Bronchial epithelial cell (primary cell): ENCODE measurements around the gene CCDC192. TPM values are rescaled to one million over a fixed set of nuclear protein-coding genes. Genes with fewer than 3 reads are reported as not detected.
"Not testable (repeated sequence)": the region's sequence is repeated elsewhere in the genome, so short reads cannot be mapped to it uniquely, and the experiment has no call there.

Experiments used
- DNase-seq: peaks from one replicate; pipeline ENCODE4 v3.0.0-alpha.2; 2010; ENCODE audit warnings: low read depth
- FAIRE-seq: peaks from 2 replicates; lab custom pipeline; 2011; peaks lifted over from hg19 to GRCh38; lab: Jason Lieb, UNC
- H3K27me3 ChIP-seq: 2 replicates; pipeline ENCODE4 v1.5.1; 2011; ENCODE audit warnings: low read length; ENCODE audit not compliant: control insufficient read depth, insufficient read depth
- H3K36me3 ChIP-seq: 2 replicates; pipeline ENCODE4 v1.5.1; 2011; ENCODE audit warnings: low read length; ENCODE audit not compliant: control insufficient read depth, insufficient read depth
- H3K4me3 ChIP-seq: 2 replicates; pipeline ENCODE4 v1.5.1; 2011; ENCODE audit warnings: mild to moderate bottlenecking, low read depth, low read length, control low read depth
- CTCF ChIP-seq: IDR thresholded peaks from 2 replicates; pipeline ENCODE4 v1.5.1; 2011; ENCODE audit warnings: mild to moderate bottlenecking, moderate library complexity, low read length, control low read depth, inconsistent platforms; ENCODE audit not compliant: insufficient read depth, severe bottlenecking
- total RNA-seq: library from RNA; depleted of rRNA; stranded (reverse); fragments of >200 nt; gene quantifications from 2 replicates; pipeline ENCODE4 v1.2.1, GENCODE V29; 2014

CCDC192 gene
- total RNA-seq, 1 donor from 2014 or later: not detected

GRCh38 chr5:127769386-127769785, 66.2 kb downstream of the CCDC192 start:
- Histone ChIP-seq H3K36me3 (no peaks in the 10 kb centered on the region), H3K27me3 (no peaks in the 10 kb centered on the region), H3K4me3 (no peak overlapping the region)
- FAIRE-seq (no peak), DNase-seq (no peak)
- no peak for TF ChIP-seq CTCF

GRCh38 chr5:127770272-127770671, 67.1 kb downstream of the CCDC192 start:
- H3K4me3 ChIP-seq: no peak overlapping the region
- no peak for FAIRE-seq
- no peaks in the 10 kb centered on the region for H3K36me3 ChIP-seq
- TF ChIP-seq CTCF: no peak
- no peak for DNase-seq
- no peaks in the 10 kb centered on the region for H3K27me3 ChIP-seq

- H3K27me3 ChIP-seq: no peaks in the 10 kb centered on the region
- no peak for TF ChIP-seq CTCF
- FAIRE-seq: no peak
- DNase-seq: no peak
- no peaks in the 10 kb centered on the region for H3K36me3 ChIP-seq
- H3K4me3 ChIP-seq: no peak overlapping the region
Observed at GRCh38 chr5:127772531-127772930, 69.3 kb downstream of the CCDC192 start.

GRCh38 chr5:127774221-127774620, 71.0 kb downstream of the CCDC192 start:
- Histone ChIP-seq H3K4me3 (no peak overlapping the region), H3K36me3 (no peaks in the 10 kb centered on the region), H3K27me3 (no peaks in the 10 kb centered on the region)
- no peak for FAIRE-seq
- no peak for DNase-seq
- no peak for TF ChIP-seq CTCF

- Histone ChIP-seq H3K4me3 (no peak overlapping the region), H3K36me3 (no peaks in the 10 kb centered on the region), H3K27me3 (no peaks in the 10 kb centered on the region)
- FAIRE-seq (no peak), DNase-seq (no peak)
- no peak for TF ChIP-seq CTCF
Observed at GRCh38 chr5:127776477-127776876, 73.3 kb downstream of the CCDC192 start.

- H3K4me3 ChIP-seq: no peak overlapping the region
- H3K27me3 ChIP-seq: no peaks in the 10 kb centered on the region
- FAIRE-seq (no peak), DNase-seq (no peak)
- H3K36me3 ChIP-seq: no peaks in the 10 kb centered on the region
- TF ChIP-seq CTCF: no peak
Observed at GRCh38 chr5:127777957-127778356, 74.8 kb downstream of the CCDC192 start.

- H3K27me3 ChIP-seq, H3K4me3 ChIP-seq, FAIRE-seq, DNase-seq, H3K36me3 ChIP-seq: not testable (repeated sequence)
Observed at GRCh38 chr5:127782450-127782849, 79.3 kb downstream of the CCDC192 start.
